Amniotic epithelial cell (primary cell): Measurements from ENCODE around the gene OR1K1.
A peak's percentile ranks its signal among the peaks of the same experiment; 100 is the strongest.
"Not testable (repeated sequence)": the region's sequence is repeated elsewhere in the genome, so short reads cannot be mapped to it uniquely, and the experiment has no call there.

Experiments
- DNase-seq: peaks from one replicate; pipeline ENCODE4 v3.0.0-alpha.2; 2010; ENCODE audit warnings: low read depth

Gene OR1K1

GRCh38 chr9:122812736-122813135, 12.8 kb downstream of the OR1K1 start:
- no peak for DNase-seq

GRCh38 chr9:122814545-122814944, 14.6 kb downstream of the OR1K1 start:
- no peak for DNase-seq

- DNase-seq: no peak
Measured at GRCh38 chr9:122815544-122815943, 15.6 kb downstream of the OR1K1 start.

- DNase-seq: no peak
Measured at GRCh38 chr9:122816163-122816867, 16.4 kb downstream of the OR1K1 start.

GRCh38 chr9:122819326-122819725, 19.4 kb downstream of the OR1K1 start:
- DNase-seq: peak; percentile 28

- no peak for DNase-seq
Measured at GRCh38 chr9:122819791-122820489, 20.0 kb downstream of the OR1K1 start.

GRCh38 chr9:122820490-122820845, 20.5 kb downstream of the OR1K1 start:
- no peak for DNase-seq

- DNase-seq: peak; percentile 71
Measured at GRCh38 chr9:122821278-122821943, 21.5 kb downstream of the OR1K1 start.

- DNase-seq: no peak
Measured at GRCh38 chr9:122822056-122822455, 22.1 kb downstream of the OR1K1 start.

GRCh38 chr9:122822938-122823337, 23.0 kb downstream of the OR1K1 start:
- DNase-seq: no peak

- DNase-seq: peak; percentile 34
Measured at GRCh38 chr9:122827761-122828093, 27.8 kb downstream of the OR1K1 start.

GRCh38 chr9:122828965-122829284, 29.0 kb downstream of the OR1K1 start:
- DNase-seq: not testable (repeated sequence)

GRCh38 chr9:122832194-122832593, 32.3 kb downstream of the OR1K1 start:
- DNase-seq: no peak

- DNase-seq: no peak
Measured at GRCh38 chr9:122835313-122835731, 35.4 kb downstream of the OR1K1 start.

GRCh38 chr9:122837266-122837850, 37.4 kb downstream of the OR1K1 start:
- no peak for DNase-seq

- DNase-seq: not testable (repeated sequence)
Measured at GRCh38 chr9:122838441-122838840, 38.5 kb downstream of the OR1K1 start.

- no peak for DNase-seq
Measured at GRCh38 chr9:122841501-122841900, 41.6 kb downstream of the OR1K1 start.

- no peak for DNase-seq
Measured at GRCh38 chr9:122844137-122844536, 44.2 kb downstream of the OR1K1 start.

GRCh38 chr9:122845116-122845515, 45.2 kb downstream of the OR1K1 start:
- DNase-seq: no peak

- no peak for DNase-seq
Measured at GRCh38 chr9:122846371-122846940, 46.5 kb downstream of the OR1K1 start.

- DNase-seq: peak; percentile 7
Measured at GRCh38 chr9:122848256-122848943, 48.5 kb downstream of the OR1K1 start.
